Dermis blood vessel endothelial cell (primary cell): Measurements from ENCODE around the gene DCAF12. TPM values are rescaled to one million over a fixed set of nuclear protein-coding genes. Genes with fewer than 3 reads are reported as not detected.

Experiments
- DNase-seq: peaks from one replicate; pipeline ENCODE4 v3.0.0; 2010
- total RNA-seq: library from RNA; depleted of rRNA; stranded (reverse); fragments of >200 nt; gene quantifications from 2 replicates; pipeline ENCODE4 v1.2.3, GENCODE V29; 2014

Gene DCAF12
- total RNA-seq, 1 donor from 2014 or later = 22.3 TPM

DNA sequence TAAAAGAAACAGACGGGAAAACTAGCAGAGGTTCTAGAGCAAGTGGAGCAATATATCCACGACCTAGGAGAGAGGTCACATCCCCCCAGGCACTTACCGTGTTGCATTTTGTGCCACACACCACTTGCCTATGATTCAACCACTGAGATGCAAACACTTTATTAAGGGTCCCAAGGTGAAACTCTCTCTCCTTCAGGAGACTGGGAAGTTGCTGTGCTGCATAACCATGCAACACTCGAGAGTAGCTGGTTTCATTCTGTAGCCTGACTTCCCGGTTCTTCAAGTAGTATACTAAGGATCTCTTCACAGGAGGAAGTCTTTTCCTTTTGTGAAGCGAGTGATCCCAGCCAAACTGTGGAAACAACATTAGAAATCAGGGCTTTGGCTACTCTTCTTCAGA is 1.6 kb downstream of the DCAF12 start:
- no peak for DNase-seq

- peak; percentile 8 for DNase-seq
Measured at GRCh38 chr9:34124099-34124498, 2.4 kb downstream of the DCAF12 start.

DNA sequence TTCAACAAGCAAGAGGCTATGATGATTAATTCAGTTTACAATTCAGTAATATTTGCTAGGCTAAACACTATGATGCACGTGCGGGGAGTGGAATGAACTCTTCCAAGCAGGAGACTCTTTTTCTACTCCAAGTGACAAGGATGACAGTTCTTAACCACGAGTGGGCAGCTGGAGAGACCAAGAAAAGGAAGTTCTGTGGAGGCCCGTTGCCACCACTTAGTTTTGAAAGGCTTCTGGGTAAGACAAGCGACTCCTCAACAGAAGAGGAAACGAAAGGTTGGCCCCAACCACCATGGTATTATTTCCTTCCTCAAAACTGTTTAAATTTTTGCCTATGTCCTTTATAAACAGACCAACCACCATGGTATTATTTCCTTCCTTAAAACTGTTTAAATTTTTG is 2.8 kb downstream of the DCAF12 start:
- no peak for DNase-seq

GRCh38 chr9:34121996-34122395 is 4.5 kb downstream of the DCAF12 start:
- DNase-seq = no peak

GRCh38 chr9:34119713-34120112 is 6.8 kb downstream of the DCAF12 start:
- DNase-seq = no peak

GRCh38 chr9:34114436-34114835 is 12.1 kb downstream of the DCAF12 start:
- DNase-seq = no peak

DNA sequence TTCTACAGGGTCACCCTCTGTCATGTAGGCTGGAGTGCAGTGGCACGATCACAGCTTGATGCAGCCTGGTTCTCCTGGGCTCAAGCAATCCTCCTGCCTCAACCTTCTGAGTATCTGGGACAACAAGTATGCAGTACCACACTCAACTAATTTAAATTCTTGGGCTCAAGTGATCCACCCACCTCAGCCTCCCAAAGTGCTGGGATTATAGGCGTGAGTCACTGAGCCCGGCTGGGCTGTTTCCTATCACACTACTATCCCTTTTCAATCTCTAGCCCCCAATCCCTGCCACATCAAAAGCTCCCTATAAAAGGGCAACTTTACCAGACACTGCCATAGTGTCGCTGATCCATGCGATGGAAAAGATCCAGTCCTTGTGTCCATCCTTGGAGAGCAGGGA is 20.4 kb downstream of the DCAF12 start:
- no peak for DNase-seq

- no peak for DNase-seq
Measured at GRCh38 chr9:34102796-34103195, 23.7 kb downstream of the DCAF12 start.

DNA sequence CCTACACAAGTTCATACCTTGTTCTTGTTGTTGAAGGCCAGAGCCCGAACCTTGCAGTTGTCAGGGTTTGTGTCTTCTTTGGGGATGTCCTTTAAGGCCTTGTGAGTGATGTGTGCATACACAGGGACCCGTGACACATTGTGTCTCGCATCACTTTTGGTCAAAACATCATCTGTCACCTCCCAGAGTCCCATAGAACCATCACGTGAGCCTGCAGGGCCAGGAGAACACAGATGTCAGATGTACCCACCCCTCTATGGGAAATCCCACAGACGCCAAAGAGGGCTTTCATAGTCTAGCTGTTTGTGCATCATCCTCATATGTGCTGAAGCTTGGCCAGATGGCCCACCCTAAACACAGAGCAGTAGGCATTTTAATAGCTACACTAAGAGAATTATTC is 28.2 kb downstream of the DCAF12 start:
- DNase-seq = no peak

DNA sequence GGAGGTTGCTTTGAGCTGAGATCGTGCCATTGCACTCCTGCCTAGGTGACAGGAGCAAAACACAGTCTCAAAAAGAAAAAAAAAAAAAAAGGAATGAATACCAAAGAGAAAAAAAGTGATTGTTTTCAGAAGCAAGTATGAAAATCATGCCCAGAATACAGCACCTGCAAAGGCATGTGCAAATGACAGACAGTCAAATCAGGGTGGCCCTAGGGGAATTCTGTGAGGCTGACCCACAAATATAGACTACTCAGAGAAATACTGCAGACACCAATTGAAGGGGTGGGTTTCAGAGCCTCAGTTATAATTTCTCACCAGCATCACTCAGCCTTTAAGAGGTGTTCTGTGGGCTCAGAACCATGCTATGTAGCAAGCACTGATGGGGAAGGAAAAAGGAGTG is 28.6 kb downstream of the DCAF12 start:
- DNase-seq = no peak

- DNase-seq = no peak
Measured at GRCh38 chr9:34096751-34097150, 29.7 kb downstream of the DCAF12 start.

DNA sequence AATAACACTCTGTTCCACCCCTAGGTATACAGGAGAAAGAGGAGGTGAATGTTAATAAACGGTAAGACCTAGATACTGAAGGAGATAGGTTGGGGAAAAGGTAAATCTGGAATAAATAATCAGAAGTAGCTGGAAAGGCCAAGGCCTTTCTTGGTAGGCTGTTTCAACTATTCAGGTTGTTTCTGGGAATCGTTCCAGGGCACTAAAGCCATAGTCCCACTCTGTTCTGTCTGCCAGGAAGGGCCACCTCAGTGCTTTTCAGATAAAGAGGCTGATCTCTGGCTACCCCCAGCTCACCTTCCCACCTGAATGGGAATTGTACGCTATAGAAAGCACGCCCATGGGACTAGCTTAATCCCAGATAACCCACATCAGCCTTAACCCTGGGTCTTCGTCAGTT is 32.9 kb downstream of the DCAF12 start:
- no peak for DNase-seq

DNA sequence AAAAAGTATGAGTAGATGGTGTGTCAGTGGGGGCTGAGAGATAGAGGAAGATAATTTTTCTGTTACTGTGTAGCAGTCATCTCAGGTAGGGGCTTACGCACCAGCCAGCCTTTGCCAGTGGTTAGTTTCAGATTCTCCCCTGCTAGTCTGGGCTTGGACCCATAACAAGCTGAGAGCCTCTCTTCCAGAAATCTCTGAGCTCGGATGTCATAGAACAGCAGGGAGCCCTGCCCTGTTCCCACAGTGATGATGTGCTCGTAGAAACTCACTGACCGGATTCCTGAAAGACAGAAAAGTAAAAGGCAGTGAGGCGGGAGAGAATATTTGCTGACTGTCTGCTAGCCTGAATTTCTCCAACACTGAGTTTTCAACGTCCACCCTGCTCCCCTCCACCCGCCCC is 37.2 kb downstream of the DCAF12 start:
- DNase-seq = no peak

DNA sequence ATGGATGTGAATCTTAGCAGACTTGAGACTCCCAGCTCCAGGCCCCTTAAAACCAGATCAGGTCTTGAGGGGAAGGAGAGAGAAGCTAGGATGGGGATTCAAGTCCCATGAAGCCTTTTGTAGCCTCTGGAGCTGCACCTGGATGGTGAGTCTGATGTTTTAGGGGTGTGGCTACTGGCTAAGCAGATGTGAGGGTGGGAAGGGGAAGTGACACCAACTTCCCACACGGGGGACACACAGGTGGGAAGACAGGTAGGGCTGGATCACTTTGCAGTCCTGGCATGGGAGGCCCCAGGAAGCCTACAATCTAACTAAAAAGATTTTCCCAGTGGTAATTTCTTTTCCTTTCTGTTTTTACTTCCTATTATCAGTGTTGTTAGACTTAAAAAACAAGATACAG is 39.1 kb downstream of the DCAF12 start:
- DNase-seq = no peak

DNA sequence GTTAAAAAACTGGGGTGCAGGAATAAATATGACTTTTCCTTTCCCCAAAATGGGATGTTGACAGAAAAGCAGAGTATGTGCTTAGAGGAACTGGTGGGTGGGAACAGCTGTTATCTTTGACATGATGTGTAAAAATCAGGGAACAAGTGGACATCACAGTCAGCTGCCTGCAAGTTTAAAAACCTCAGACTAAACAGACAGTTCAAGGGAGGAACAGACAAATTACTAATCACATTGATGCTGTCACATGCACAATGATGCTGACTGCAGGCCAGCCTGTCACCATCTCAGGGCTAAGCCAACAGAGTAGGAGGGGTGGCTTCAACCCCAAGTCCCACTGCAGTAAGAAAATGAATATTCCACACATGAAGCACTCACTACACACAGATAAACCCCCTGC is 39.6 kb downstream of the DCAF12 start:
- no peak for DNase-seq

GRCh38 chr9:34085581-34086500 is 40.7 kb downstream of the DCAF12 start:
- peak; percentile 14 for DNase-seq

- no peak for DNase-seq
Measured at GRCh38 chr9:34084562-34084961, 41.9 kb downstream of the DCAF12 start.

DNA sequence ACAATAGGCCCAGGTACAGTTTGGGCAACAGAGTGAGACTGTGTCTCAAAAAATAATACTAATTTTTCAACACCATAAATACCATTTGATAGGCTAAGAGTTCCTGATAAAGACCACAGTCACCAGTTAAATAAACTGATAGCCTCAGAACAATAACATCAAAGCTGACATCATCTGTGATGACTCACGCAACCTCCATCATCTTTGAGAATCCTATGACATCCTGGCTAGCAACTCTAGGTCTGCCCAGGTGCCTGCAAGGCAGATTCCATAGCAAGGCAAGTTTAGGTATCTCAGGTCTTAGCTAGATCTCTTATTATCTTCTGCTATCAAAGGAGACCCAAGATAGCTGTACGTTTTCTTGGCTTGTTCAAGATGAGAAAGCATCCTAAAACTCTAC is 47.3 kb downstream of the DCAF12 start:
- DNase-seq = peak; percentile 70

DNA sequence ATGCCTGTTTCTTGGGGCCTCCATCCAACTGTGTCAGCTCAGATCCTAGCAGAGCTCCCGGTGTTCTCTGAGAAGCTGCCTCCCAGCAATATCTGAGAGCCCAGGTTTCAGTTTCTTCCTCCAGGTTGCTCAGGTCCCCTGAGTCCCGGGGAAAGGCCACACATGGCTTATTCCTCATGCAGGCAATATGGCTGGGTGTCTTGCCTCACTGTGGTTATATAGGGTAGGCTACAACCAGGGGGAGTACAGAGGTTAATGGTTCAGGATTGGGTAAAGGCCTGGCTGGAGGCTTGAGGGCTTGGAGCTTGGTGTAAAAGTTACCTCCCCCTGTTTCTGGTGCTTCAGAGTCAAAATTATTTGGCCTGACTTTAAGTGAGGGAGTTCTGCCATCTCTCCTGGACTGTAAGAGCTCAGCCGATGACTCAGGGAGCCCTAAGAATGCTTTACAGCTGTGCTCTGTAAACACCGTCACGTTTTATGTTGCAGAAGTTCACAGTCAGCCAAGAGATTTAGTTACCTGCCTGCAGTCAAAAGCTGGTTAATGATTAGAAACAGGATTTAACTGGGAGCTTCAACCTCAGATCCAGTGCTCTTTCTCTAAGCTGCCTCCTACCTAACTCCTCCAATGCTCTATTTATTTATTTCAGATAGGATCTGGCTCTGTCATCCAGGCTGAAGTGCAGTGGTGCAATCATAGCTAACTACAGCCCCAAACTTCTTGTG is 53.5 kb downstream of the DCAF12 start:
- DNase-seq = peak; percentile 26

DNA sequence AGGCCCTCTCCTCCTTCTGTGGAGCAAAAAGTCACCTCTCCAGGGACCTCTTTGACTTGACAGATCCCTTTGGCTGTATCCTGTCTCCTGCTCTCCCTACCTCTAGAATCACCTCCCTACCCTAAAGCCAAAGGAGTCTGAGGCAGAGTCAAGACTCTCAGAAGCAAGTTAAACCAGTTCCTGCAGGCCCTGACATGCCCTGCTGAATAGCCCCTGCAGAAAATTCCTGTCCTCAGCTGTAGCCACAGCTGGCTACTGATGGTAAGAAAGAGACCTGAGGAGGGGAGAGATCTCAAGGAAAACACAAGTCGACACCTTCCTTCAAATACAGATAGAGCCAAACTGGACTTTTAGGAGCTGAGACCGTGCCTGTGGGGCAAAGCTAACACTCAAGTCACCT is 54.1 kb downstream of the DCAF12 start:
- DNase-seq = no peak

DNA sequence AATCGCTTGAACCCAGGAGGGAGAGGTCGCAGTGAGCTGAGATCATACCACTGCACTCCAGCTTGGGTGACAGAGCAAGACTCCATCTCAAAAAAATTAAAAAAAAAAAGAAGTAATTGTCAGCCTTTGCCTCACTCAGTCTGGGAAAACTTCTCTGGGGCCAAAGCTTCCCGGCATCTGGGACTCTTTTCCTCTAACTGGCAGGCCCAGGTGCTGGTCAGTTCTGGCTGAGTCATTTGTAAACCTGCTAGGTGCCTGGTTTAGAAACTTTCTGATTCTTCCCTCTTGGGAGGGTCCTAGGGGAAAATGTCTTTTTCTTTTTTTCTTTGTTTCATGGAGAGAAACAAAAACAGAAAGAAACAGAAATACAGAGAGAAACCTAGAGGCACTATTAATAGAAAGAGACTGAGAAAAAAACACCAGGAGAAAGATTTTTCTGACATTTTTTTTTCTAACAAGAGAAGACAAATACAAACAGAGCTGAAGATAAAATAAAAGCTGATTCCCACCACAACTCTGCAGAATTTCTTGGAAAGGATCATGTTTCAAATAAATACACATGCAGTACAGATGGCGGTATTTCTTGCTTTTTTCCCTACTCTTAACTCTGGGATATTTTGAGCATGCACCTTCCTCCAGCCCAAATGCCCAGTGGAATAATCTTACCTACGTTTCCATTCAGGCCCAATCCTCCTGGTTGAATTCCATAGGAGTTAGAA is 55.7 kb downstream of the DCAF12 start:
- no peak for DNase-seq

GRCh38 chr9:34069831-34070230 is 56.7 kb downstream of the DCAF12 start:
- no peak for DNase-seq

- no peak for DNase-seq
Measured at GRCh38 chr9:34065541-34065940, 61.0 kb downstream of the DCAF12 start.
